Transverse colon (tissue), 4 donors: ENCODE measurements around the gene DNM1.

Experiments
- EP300 ChIP-seq: sonication (generic); formaldehyde crosslinking; IDR thresholded peaks from one replicate; pipeline ENCODE4 v1.6.1; 2017; ENCODE audit warnings: antibody characterized with exemption, low read depth
- POLR2A ChIP-seq: fragments of 450-650 bp; IDR thresholded peaks from one replicate; pipeline ENCODE4 v1.6.1; 2016; ENCODE audit warnings: antibody characterized with exemption, mild to moderate bottlenecking, moderate library complexity
- POLR2AphosphoS5 ChIP-seq, 3 donors: sonication (generic); formaldehyde crosslinking; IDR thresholded peaks; one replicate each; pipeline ENCODE4 v1.6.1; 2016; ENCODE audit warnings: antibody characterized with exemption in 3 of 3
- TF ChIP-seq, protein P1 (sequence below), 5 experiments: fragments of 200-600 bp in 3 of 5; fragments of 450-650 bp in 2 of 5; sonication (generic) in 3 of 5; IDR thresholded peaks; 1 replicate in 2 of 5; 2 replicates in 3 of 5; pipeline ENCODE4 v1.5.1; 2016 to 2017; ENCODE audit warnings: antibody characterized with exemption in 5 of 5, inconsistent platforms in 3 of 5, mild to moderate bottlenecking in 2 of 5, moderate library complexity in 1 of 5

DNA sequence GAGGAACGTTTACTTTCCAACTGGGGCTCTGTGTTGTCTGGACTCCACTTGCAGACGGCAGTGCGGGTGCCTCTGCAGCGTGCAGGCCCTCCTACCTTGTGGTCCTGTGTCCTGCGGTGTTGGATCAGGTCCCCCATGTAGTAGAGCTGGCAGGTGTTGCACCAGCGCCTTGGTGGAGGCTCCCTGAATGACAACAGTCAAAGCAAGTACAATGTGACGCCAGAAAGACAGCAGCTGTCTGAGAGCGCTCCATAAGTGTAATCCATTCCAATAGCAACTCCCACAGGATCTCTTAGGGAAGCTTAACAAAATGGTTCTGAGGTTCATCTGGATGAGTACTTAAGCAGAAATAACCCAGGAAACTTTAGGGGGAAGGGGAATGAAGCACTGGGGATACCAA lies 33.3 kb upstream of the DNM1 start:
- TF ChIP-seq, protein P1, sequence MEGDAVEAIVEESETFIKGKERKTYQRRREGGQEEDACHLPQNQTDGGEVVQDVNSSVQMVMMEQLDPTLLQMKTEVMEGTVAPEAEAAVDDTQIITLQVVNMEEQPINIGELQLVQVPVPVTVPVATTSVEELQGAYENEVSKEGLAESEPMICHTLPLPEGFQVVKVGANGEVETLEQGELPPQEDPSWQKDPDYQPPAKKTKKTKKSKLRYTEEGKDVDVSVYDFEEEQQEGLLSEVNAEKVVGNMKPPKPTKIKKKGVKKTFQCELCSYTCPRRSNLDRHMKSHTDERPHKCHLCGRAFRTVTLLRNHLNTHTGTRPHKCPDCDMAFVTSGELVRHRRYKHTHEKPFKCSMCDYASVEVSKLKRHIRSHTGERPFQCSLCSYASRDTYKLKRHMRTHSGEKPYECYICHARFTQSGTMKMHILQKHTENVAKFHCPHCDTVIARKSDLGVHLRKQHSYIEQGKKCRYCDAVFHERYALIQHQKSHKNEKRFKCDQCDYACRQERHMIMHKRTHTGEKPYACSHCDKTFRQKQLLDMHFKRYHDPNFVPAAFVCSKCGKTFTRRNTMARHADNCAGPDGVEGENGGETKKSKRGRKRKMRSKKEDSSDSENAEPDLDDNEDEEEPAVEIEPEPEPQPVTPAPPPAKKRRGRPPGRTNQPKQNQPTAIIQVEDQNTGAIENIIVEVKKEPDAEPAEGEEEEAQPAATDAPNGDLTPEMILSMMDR (IDR thresholded peaks at IDR 0.05), result no peak
- TF ChIP-seq POLR2A, result no peak
- TF ChIP-seq POLR2AphosphoS5 (IDR thresholded peaks at IDR 0.05), result no peak
- TF ChIP-seq EP300, result no peak
